NCI-H2196 treated with DMSO at 0.1 percent for 48 hours (cell line): Measurements from ENCODE around the gene COX7A2L.
"Not testable (repeated sequence)": the region's sequence is repeated elsewhere in the genome, so short reads cannot be mapped to it uniquely, and the experiment has no call there.

Experiments
- DNase-seq: peaks from one replicate; lab custom pipeline; 2025; ENCODE audit not compliant: unreplicated experiment; lab: John Stamatoyannopoulos, UW

COX7A2L gene

DNA sequence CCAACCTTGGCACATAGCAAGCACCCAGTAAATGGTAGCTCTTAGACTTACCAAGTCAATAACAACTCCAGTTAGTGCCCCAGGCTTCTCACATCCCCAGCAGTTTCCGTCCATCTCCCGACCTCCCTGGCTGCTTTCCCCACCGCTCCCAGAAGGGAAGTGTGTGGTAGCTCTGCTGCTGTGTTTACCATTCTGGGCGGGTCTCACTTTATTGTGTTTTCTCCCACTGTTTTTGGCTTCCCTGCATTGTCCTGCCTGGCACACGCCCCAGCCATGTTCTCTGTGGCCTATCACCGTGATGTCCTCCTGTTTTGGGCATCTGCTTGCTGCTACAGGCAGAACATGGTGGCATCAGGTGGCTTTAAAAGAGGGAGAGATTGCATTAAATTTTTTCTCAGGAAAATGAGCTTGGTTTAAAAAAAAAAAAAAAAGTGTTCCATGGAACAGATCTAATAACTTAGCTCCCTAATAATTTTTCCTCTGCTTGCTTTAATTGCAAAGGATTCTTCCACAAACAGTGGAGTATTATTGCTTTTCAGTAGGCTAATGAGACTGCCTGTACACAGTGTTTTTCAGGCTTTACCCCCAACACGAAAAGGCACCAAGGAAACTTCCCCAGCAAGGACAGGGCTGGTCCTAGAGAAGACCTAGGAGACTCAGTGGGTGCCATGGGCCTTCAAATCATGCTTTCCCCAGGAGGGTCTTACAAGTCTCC lies 8.0 kb upstream of the COX7A2L start:
- no peak for DNase-seq

DNA sequence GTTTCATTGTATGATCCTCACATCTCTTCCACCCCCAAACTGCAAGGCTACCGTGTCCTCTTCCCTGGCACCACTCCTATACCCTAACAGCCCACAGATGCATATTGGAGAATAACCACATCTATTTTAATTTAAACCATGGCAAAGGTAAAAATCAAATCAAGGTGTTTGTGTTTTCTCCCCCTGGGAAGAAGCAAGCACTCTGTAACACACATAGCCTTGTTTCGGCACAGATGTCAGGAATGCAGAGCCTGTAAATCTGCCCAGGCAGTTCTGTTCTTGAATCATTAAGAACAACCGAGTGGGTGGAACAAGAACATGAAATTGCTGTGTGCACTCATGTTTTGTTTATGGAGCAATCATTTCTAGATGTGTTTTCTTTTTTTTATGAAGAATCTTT lies 6.8 kb upstream of the COX7A2L start:
- no peak for DNase-seq

DNA sequence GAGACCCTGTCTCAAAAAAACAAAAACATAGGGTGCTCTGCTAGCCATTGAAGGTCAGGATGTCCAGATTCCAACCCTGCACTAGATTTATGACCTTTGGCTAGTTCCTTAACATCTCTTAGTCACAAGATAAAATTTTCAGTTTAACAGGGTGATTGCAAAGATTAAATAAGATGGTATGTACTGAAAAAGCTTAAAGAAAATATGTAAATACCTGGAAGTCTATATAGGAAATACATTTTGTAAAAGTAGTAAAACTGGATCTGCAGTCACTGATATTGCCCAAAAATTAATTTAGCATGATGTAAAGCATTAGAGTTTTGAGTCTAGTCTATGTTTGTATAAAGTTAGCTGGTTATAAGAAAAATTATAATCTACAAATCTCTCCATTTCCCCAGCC lies 5.4 kb upstream of the COX7A2L start:
- DNase-seq, result no peak

DNA sequence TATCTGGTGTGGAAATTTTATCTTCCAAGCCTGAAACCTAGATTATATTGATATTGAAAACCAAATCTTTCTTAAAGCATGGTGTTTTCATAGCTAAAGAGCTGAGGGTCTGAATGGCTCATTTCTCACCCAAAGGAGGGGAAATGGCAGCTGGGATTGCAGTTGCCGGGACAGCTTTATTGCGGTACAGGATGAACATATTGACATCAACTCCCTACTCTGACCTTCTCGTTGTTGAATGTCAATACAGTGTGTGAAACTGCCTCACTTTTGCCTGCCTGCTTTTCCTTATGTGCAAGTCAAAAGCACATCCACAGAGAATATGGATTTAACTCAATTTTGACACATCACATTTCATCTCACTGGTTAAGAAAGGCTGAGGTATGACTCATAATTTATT lies 3.6 kb upstream of the COX7A2L start:
- DNase-seq, result no peak

DNA sequence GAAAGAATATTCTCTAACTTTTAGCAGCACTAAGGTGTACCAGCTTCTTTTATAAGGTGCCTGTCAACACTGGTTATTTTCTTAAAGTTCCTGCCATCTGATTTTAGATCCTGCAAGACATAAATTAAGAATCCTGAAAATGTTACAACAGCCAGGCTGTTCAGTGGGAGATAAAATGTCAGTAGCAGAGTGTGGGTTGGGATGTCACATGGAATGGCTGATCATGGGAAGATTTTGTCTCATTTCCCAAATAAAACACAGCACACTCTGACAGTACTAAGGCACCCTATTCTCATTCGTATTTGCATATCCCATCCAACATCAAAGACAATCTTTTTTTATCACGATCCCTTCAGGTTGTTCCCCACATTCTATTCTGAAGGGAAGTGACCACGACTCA lies 2.4 kb upstream of the COX7A2L start:
- DNase-seq, result no peak

DNA sequence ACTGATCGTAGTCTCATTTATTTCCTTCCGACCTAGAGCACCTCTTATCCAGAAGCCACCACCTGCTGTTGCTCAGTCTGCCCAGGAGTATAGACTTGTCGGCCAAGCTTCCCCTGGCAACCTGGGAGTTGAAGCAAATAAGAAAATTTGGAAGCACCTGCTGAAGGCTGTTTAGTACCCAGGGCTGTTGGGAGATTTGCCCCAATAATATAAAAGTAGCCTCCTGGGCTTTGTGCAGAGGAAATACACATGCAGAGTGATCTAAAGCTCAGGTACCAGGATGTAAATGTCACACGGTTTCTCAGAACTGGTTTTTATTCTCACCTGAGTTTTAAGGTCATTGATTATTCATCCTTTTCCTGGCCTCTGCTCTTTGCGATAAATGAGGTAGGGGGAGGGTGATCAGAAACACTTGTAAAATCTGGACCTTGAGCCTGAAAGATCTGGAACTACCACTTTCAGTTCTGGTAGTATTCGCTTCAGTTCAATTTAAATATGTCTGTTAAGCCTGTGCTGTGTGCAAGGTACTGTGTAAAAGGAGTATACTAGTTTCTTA lies 789 bp upstream of the COX7A2L start:
- no peak for DNase-seq

DNA sequence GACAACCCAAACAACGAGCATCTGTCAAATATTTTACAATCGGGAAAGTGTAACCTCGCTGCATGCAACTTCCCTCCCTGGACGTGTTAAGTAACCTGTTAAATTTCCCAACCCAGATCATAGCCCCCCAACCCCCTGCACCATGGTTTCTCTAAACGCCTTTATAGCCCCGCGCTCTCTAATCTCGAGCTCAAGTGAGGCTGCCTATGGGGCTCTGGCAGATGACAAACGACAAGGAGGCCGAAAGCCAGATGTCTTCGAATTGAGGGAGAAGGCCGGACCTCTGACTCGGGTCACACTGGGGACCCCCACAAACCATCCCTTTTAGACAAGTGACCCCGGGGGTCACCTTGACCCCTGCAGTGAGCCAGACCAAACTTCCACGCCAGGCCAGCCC lies 526 bp downstream of the COX7A2L start:
- DNase-seq, result no peak

DNA sequence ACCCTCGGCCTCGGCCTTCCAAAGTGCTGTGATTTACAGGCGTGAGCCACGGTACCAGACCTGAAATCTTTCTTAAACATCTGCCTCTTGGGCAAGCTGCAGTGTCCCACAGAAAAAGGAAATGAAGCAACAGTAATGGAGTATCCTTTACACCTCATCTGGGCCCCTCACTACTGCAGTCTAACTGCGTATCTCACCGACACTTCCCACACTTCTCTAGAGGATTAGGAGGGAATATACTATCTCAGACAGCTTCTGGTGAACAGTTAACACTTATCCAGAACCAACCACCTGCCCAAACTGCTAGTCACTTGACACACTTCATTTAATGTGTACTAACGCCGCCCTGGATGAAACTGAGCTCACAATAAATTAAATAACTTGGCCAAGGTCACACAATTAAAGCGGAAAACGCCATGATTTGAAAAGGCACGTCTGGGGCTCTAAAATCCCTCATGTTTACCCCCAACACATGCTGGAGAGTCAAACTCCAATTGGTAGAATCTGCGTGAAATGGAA lies 993 bp downstream of the COX7A2L start:
- DNase-seq, result no peak

DNA sequence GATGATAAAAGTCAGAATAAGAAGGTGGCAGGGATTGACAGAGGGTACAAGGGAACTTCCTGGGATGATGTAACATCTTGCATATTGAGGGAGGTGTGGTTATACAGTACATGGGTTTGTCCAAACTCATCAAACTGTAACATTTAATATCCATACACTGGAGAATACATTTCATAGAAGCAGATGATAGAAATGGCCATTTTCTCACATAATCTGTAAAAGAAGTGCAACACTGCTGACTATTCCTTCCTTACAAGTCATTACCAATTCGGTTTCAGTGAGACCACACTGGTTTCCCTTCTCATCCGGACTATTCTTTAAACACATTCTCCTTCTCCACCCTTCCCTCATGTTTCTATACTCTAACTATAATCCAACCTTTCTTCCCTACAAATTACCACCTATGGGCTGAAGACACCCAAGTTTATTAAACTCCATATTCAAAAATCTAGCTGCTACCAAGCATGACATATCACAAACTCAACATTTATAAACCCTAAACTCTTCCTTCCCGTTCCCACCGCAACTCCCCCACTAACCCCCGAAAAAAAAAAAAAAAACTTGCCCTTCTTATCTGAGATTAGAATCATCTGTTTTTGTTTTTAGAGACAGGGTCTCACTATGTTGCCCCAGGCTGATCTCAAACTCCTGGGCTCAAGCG lies 1.6 kb downstream of the COX7A2L start:
- no peak for DNase-seq

DNA sequence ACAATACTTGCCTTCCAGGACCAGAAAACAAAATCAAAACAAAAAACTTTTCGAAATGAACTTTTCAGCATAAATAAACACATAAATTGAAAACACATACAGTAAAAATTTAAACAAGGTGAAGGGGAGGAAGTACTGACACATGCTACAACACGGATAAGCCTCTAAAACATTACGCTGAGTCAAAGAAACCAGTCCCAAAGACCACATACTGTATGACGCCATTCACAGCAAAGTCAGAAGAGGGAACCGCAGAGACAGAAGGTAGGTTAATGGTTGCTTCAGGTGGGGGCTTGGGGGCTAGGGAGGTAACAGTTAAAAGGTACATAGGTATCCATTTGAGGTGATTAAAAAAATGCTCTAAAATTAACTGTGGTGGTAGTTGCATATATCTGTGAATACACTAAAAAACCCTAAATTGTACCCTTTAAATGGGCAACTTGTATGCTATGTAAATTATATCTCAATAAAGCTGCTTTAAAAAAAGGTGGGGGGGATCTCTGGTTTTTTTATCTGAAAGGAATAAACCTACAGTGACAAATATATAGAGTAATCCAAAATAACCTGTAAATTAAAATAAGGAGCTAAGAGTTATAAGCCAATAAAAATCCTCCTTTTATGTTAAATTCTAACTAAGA lies 7.1 kb downstream of the COX7A2L start:
- no peak for DNase-seq

DNA sequence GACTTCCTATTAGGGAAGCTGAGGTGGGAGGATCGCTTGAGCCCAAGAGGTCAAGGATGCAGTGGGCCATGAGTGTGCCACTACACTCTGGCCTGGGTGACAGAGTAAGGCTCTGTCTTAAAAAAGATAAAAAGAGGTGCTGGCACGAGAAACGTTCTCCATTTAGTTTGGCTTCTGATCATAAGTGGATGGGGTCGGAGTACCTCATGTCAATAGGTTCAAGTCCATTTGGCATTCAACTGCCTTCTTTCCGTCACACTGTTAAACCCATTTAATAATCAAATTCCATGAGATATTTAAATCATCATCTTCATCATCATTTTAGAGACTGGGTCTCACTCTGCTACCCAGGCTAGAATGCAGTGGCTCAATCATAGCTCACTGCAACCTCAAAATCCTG lies 9.2 kb downstream of the COX7A2L start:
- DNase-seq, result no peak

DNA sequence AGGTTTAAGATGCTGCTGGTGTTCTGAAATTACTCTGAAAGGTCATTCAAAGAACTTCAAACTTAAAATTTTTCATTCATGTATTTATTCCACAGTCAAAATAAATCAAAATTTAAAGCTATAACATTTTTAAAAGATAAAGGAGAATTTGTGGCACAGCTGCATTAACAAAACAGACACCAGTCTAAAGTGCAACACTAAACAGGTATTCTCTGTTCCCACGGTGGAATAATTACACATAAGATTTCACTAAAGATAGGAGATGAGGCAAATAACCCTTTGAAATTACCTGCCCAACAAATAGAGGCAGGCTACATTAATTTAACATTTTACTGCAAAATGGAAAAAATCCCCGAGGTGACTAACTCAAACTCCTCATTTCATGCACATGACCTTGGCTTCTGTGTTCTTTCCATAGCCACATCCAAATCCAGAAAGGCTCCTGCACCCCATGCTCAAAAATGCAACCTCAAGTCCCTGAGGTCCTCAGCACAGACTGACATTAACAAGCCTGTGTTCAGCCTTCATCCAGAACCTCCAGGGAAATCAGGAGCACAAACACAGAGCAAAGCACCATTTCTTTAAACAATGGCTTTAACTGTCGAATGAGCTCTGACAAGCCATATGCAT lies 10.5 kb downstream of the COX7A2L start:
- no peak for DNase-seq

DNA sequence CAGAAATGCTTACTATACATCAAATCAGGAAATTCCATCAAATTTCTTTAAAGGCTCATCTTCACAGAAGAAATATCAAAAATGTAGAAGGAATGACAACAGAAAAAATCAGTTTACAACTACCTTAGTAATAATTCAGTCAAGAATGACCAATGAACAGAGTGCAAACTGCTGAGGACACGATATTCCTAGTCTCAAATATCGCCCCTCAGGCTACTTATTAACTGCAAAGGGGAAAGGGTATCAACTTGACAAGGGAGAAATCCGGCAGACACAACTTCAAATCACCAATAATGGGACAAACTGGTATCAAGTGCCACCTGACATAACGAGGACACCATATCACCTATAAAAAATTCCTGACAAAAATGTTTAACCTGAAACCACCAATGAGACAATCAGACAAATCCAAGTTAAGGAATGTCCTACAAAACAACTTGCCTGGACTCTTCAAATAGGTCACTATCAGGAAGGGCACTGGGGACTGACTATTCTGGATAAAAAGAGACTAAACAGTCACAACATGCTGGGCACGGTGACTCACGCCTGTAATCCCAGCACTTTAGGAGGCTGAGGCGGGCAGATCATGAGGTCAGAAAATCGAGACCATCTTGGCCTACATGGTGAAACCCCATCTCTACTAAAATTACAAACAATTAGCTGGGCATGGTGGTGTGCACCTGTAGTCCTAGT lies 12.8 kb downstream of the COX7A2L start:
- DNase-seq, result no peak

DNA sequence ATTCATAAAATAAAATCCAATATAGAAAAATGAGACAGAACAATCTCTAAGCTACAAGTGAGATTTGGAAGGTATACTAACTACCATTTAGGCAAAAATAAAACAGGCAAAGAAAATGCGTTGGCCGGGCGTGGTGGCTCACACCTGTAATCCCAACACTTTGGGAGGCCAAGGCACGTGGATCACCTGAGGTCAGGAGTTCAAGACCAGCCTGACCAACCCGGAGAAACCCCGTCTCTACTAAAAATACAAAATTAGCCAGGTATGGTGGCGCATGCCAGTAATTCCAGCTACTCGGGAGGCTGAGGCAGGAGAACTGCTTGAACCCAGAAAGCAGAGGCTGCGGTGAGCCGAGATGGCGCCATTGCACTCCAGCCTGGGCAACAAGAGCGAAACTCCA lies 13.5 kb downstream of the COX7A2L start:
- not testable (repeated sequence) for DNase-seq

DNA sequence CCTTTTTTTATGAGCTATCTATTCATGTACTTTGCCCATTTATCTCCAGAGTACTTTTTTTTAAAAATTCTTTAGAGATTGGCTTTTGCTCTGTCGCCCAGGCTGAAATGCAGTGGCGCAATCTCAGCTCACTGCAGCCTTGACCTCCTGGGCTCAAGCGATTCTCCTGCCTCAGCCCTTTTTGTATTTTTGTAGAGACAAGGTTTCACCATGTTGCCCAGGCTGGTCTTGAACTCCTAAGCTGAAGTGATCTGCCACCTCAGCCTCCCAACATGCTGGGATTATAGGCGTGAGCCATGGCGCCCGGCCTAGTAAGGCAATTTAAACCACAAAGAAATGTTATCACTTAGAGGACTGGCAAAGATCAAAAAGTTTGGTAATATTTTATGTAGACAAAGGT lies 14.2 kb downstream of the COX7A2L start:
- DNase-seq, result not testable (repeated sequence)

DNA sequence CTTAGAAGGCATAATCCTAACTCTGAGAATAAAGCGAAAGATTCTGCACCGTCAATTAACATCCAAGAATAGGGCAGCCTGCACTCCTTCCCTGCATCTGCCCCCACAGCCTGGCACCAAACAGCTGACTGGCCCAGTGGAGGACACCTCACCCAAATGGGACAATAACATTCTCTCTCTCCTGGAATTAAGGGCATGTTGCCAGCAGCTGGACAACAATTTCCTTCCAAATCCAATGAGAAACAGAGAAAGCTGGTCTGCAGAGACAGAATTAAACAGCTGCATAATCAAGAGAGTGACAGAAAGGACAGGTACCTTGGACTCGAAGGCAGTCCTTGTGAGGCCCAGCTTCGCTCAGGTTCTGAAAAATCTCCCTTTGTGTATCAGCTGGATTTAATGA lies 15.0 kb downstream of the COX7A2L start:
- DNase-seq, result no peak

DNA sequence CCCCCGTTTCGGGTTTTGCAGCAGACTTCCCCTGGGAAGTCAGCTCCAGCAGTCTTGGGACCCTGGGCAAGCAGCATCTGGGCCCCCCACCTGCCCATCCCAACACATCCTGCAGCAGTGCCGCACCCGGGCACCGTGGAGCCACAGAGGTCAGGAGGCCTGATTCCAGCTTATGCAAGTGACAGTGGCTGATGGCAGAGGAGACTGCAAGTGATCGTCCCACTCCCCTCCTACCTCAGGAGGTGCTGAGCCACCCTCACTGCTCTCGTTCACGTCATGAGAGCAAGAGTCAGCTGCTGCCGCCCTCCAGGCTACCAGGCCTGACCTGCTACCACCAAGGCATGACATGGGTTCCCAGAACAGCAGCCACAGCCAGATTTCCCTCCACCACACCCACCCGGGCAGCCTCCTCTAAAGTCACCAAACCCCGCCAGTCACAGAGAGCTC lies 18.2 kb downstream of the COX7A2L start:
- DNase-seq, result no peak

DNA sequence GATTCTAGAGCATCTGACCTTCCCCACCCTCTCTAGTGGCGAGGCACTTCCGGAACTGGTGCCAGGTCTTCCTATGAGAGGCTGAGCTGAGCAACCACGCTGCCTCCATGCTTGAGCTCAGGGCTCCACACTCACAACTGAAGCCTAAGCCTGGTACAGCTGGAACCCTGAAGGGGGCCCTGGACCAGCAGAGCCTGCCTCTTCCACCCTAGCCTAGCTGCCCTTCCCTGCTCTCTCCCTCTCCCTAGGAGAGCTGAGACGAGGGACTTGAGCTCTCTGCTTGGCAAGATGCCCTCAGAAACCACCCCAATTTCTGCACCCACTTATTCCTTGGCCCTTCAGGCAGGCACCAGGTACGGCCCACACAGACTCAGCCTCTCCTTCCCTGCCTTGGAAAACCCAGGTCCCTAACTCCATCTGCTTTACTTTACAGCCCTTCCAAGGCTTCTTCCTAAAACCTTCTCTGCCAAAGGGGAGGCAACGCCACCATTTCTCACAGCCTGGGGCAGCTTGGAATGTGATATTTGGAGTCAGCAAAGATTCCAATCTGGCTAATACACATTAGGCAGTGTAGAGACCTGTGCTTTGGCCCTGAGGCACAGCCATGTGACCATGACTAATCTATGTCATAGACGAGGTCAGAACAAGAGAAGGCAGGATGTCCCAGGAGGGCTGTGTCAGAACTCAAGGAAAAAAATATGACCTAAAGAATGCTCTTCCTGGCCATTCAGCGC lies 18.8 kb downstream of the COX7A2L start:
- no peak for DNase-seq

DNA sequence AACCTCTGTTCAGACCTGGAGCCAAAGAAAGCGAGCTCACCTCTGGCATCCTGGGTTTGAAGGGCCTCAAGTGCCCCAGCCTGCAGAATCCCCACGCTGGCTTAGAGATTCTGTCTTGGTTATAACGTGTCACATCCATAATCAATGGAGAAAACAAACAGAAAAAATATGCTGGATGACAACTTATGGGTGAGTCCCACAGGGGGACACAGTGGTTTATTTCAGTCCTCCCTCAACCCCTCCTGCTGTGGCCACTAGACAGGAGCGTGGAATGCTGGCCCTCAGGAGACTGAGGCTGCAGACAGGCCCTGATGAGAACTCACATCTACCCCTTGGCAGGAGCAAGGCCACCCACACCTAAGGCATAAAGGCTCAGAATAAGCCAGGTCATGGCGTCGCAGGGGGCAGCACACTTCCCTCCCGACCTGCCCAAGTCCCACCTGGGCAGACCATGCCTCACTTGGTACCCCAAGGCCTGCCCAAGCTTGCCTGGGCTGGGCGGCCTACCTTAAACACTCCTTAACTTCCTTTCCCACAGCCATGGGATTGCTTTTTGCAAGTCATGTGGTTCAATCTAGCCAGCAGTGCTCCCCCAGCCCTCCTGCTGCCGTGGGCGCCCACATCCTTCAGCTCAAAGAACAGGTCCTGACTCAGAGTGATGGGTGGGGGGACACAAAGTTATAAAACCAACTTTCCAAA lies 19.9 kb downstream of the COX7A2L start:
- DNase-seq, result no peak
